ENCODE results near the gene DCDC2B. TPM values are rescaled to one million over a fixed set of nuclear protein-coding genes. Genes with fewer than 3 reads are reported as not detected.
A peak's percentile ranks its signal among the peaks of the same experiment; 100 is the strongest.

DCDC2B gene
- total RNA-seq, 1 donor from 2014 or later: not detected

DNA sequence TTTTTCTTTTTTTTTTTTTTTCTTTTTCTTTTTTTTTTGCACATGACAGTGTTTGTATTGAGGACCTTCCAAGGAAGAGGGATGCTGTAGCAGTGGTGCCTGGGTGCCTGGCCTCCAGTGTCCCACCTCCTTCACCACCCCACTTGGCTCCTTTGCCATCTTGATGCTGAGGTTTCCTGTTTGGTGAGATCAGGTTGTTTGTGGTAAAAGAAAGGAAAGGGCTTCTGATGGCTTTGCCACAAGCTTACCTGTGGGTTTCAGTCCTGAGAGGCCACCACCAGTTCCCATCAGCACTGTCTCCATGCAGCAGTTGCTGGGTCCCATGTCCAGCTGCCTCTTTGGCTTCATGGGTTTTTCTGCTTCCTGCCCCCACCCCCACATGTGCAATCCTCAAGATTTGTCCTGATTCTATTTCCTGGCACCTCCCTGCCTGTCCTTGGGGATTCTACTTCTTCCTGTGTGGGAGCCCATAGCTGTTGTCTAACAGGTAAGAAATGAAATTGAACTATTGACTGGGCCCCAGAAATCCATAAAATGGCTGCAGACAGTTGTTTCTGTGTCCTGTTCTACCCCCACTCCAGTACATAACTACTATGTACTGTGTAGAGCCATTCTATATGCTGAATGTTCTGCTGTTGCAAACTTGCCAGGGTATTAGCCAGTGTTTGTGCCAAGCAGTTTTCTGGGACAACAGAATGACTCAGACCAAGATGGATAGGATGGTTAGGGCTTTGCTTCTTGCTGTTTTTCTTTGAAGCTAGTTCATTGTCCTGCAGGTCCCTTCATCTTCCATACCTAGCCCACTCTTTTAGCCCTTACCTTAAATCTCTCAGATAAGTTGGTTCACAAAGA is 12.7 kb upstream of the DCDC2B start:
- DNase-seq (ENCODE audit: low read depth in 2 of 2): no peak

DNA sequence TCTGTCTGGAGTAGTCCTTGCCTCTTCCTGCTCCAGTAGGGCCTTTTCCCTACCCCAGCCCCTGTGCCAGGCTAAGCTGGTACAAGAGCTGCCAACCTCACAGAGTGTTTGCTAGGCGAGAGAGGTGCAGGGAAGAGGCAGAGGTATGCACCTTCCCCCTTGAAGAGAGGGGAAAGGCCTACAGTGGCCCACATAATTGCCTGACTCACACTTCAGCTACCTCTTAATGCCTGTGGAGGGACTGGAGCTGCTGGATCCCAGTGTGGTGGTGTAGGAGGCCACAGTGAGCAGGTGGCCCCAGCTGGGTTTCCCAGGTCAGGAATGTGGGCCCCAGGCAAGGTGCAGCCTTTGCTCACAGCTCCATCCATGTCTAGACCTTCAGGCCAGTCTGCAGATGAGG is 11.8 kb upstream of the DCDC2B start:
- DNase-seq (ENCODE audit: low read depth in 2 of 2): no peak

DNA sequence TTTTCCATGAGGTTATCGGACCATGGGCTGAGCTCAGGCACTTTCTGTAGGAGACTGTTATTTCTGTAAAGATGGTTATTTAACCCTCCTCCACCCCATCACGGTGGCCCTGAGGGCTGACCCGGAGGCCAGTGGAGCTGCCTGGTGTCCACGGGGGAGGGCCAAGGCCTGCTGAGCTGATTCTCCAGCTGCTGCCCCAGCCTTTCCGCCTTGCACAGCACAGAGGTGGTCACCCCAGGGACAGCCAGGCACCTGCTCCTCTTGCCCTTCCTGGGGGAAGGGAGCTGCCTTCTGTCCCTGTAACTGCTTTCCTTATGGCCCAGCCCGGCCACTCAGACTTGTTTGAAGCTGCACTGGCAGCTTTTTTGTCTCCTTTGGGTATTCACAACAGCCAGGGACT is 11.1 kb upstream of the DCDC2B start:
- no peak for DNase-seq (ENCODE audit: low read depth in 2 of 2)

DNA sequence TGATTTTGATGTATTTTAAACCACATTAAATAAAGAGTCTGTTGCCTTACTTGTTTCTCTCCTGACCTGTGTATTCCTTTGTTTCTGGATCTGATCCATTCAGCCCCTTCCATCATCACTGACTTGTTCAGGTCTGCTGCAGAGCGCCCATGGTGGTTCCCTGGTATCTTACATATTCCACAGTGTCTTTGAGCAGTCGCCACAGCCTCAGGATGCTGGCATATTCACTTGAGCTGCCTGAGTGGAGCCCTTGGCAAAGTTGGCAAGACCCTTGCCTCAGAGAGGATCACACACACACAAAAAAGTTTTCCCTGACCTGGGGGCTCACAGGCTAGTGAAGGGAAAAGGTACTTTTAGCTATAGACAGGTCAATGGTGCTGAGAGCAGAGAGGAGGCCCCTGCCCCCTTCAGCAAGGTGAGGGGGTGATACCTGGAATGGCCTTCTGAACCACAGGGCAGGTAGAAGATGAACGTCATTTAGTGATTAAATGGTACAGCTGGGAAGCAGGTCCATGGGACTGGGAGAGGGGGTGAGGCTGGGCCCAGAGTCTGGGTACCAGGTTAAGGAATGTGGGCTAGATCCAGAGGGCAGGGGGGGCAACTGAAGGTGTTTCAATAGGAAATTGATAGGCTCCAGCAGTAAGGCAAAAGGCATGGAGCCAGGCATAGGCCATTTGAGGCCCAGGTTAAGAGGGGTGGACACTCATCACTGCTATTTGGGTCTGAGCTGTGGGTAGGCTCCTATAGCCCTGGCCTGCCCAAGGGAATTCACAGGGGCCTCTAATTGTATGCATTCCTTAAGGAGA is 10.4 kb upstream of the DCDC2B start:
- DNase-seq (ENCODE audit: low read depth in 2 of 2): no peak

DNA sequence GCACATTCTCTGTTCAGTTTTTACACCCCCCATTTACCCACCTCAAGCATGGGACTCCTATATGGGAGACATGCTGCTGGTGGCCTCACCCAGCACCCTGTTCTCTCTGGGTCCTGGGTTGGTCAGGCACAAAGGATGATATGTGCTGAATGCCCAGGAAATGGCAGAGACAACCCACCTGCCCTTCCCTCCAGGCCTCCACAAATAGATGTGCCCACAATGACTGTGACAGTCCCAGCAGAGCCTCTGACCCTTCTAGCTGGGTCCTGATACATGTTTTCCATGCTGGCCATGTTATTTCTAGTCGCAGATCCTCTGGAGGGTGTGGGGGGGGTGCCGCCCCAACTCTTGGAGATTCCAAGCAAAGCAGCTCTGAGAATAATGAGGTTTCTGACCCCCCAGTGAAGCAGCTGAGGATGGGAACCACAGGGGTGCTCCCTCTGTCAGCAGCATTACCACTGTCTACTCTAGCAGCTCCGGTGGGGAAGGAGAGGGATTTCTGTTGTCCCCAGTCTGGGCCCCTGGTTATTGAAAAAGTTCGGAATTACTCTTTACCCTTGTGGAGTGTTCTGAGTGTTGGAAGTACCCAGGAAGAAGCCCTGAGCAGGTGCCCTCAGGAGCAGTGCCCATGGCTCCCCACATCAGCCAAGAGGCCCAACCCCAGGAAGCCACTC is 9.7 kb upstream of the DCDC2B start:
- DNase-seq (ENCODE audit: low read depth in 2 of 2): no peak

DNA sequence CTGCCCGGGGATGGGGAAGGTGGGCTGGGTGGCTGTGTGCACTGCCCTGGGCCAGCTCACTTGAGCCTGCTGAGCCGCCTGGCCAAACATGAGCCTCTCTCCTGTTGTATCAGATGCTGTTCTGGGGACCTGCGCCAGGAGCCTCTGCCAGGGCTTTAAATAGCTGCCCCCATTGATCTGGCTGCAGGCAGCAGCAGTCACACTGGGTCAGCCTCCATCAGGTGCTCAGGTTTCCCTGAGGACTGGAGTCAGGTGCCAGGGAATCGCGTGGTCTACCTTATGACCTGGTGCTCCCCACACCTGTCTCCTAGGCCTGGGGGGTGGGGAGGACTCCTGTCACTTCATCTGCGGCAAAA is 9.2 kb upstream of the DCDC2B start:
- DNase-seq (ENCODE audit: low read depth in 2 of 2): no peak

DNA sequence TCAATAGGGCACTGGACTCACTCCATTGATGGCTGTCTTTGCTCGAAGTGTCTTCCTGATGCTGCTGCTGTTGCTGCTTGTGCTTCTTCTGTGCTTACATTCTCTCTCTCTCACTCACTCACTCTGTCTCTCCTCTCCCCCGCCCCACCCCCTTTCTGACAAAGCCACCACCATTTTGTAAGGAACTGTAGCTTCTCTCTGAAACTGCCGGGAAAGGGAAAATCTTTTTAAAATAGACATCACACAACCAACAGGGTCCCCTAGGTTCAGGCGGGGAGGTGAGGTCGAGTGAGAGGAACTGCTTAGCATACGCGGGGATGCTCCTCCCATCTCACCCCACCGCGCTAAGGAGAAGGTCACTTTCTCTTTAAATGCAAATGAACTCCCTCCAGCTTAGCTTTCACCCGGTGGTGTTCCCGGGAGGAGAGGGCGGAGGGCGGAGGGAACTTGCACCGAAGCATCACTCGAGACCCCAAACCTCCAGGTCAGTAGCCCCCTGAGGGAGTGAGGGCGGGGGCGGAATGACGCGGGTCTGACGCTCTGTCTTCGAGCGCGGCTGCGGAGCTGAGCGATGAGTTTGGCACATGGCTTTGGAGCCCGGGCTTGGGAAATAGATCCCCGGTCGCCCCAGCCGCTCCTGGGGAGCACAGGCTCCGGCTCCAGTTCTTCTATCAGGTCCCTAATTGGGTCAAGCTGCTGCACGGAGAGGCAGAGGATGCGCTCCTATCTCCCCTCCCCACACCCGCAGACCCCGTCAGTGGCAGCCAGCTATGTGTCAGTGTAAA is 8.5 kb upstream of the DCDC2B start, which contains the start of gene CCDC28B:
CCDC28B (plus strand) TSS at position 370 of the 785 bp plus-strand sequence. CDS start 1,341 bp downstream, outside the sequence.
- peak in 1 of 2 donors; percentile 41 for DNase-seq (ENCODE audit: low read depth in 2 of 2)

DNA sequence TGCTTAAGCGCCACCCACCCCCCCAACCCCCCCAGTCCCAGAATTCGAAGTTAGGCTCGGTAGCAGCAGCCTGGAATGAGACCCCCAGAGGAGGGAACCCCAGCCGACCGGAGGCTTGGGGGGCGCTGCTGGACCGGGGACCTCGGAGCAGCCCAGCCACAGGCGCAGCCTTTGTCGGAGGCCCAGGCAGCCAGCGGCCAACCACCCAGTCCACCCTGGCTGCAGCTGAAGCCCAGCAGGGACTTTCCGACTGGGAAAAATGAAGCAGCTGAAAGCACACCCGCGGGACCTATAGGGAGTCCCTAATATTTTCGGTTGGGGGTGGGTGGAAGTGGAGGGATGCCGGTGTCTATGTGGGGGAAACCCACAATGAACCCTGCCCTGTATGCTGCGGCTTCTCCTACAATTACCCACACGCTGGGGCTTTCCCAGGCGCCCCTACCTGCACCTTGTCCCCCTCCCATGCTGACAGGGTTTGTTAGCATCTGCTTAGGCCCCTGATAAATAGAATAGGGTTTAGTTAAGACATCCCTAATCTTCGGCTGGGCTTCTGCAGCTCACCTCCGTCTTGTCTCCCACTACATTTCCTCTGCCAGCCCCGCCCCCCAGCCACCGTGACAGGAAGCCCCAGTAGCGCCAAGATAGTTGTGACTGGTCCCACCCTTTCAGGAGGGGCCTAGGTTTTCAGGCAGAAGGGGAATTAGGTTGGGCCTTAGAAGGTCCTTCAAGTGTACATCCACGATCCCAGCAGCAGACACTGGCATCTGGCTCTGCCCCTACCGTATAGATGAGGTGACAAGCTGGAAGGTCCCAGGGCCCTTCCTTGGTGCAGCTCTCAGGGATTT is 7.7 kb upstream of the DCDC2B start:
- peak; percentile 60 to 75 for DNase-seq (ENCODE audit: low read depth in 2 of 2)

DNA sequence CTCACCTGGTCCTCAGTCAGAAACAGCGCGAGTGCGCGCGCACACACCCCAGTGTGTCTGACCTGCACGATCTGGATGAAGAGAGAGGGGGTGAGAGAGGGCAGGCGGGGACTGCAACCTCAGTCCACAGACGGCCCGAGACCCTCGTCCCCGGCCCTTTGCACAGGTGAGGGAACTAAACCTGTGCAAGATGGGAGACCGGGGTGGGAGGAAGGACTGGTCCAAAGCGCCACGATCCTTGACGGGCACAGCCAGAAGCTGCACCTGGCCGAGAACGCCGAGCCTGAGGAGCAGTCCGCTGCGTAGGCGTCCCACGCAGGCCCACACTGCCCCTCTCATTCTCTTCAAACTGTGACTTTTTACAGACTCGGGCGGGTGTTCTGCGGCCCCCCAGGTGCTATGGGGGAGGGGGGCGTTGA is 3.9 kb upstream of the DCDC2B start:
- DNase-seq (ENCODE audit: low read depth in 2 of 2): no peak

DNA sequence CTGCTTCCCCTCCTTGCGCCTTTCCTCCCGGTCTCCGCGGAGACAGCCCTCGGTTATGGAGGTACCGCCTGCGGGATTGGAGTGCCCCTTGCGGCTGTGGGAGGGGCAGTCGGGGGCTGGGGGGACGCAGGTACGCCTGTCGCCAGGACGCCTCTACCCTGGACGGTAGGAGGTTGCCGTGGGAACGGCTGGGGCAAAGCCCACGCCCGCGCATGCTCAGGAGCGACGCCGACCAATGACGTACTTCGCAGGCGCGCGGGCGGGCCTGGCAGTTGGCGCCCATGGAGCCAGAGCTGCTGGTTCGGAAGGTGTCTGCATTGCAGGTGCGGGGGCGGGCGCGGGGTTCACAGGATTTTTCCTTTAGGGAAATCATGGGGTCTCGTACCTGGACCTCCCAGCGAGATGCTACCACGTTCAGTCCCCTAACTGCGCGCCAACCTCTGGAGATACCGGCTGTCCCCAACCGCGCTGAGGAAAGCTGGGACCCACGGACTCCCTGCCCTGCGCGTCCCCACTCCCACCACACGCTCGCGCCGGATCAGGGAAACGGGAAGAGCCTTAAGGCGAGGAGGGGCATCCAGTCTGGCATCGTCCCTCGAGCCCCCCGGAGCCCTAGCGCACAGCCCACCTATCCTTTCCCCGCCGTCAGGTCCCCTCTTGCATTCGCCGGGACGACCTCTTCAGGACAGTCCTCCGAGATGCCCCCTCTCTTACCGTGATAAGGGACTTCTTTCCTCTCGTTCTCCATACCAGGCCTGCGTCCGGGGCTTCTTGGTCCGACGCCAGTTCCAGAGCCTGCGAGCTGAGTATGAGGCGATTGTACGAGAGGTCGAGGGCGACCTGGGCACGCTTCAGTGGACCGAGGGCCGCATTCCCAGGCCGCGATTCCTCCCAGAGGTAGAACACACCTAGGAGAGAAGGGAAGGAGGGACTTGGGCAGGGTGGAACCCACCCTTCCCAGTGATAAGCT is 3.2 kb upstream of the DCDC2B start, which contains the start of gene IQCC:
IQCC (plus strand) TSS at position 271 of the 970 bp plus-strand sequence; CDS start at position 282, 11 bp downstream.
- peak; percentile 66 to 84 for DNase-seq (ENCODE audit: low read depth in 2 of 2)

DNA sequence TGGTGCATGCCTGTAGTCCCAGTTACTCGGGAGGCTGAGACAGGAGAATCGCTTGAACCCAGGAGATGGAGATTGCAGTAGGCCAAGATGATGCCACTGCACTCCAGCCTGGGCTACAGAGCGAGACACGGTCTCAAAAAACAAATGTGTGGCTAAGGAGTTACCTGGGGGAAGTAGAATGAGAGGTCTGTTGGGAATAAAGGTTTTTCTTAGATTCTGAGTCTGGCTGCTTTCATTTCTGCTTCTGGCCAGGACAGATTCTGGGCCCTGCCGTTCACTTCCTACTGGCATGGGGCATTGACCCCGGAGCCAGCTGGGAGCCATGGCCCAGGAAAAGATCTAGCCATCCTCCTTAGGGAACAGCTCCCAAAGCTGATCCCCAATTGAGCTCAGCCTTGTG is 420 bp upstream of the DCDC2B start:
- no peak for DNase-seq (ENCODE audit: low read depth in 2 of 2)

DNA sequence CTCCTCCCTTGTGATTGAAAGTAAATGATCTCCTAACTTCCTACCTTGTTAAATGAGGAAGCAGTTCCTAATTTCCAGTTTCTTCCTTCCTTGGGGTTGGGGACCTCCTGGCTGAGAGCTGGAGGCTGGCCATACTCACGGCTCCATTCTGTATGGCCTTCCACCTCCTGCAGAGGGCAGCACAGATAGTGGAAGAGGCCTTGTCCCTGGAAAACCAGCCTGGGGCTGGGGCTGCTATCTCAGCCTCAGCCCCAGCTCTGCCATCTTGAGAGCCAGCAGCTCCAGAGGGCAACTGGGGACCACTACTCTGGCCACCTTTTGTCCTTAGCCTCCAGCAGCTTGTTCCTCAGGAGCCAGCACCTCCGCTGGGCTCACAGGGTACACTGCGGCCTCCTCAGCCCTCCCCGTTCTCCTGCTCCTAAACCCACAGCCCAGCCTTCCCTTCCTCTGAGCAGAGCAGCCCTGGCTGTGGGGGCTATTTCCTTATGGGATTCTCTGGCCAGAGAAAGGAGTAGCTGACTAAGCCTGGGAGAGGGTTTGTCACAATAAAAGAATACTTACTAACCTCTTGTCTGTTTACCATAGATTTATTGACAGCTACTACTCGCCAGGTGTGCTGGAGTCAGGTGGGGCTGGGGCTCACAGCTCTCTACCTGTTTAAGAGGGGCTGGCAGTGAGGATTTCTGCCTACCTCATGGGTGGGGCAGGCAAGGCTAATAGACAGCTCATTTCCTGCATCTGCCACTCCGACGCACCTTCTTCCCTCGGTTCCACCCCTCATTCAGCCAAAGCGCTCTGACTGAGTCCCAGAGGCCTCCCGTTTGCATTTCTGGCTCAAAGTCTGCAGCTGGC is 7.0 kb downstream of the DCDC2B start:
- peak; percentile 55 to 77 for DNase-seq (ENCODE audit: low read depth in 2 of 2)

DNA sequence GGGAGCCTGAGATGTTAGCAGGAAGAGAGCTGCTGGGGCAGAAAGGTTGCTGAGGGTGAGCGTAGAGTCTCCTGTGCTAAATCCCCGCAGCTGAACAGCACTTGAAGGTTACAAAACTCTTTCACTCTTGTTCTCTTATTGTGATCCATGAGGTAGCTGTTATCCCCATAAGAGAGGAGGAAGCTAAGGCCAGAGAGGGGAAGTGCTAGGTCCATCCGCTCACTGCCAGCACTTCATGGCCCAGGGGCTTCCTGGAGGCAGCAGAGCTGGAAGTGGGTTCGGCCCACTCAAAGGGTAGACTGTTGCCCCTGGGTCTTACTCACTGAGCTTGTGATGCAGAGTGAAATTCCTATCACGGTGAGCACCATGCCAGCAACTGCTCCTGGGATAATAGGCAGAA is 7.7 kb downstream of the DCDC2B start:
- peak in 1 of 2 donors; percentile 20 for DNase-seq (ENCODE audit: low read depth in 2 of 2)

DNA sequence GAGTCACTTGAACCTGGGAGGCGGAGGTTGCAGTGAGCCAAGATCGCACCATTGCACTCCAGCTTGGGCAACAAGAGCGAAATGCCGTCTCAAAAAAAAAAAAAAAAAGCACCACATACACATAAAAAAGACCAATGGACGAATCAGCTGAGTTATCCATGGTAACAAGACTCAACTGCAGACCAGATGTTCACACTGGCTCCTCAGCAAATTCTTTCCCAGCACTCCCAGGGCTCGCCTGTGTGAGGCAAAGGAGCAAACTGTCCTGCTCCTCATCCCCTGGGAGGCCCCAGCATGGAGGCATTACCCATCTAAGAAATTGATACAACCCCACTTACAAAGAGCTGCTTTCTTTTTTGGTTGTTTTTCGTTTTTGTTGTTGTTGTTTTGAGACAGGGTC is 10.1 kb downstream of the DCDC2B start:
- DNase-seq (ENCODE audit: low read depth in 2 of 2): no peak

DNA sequence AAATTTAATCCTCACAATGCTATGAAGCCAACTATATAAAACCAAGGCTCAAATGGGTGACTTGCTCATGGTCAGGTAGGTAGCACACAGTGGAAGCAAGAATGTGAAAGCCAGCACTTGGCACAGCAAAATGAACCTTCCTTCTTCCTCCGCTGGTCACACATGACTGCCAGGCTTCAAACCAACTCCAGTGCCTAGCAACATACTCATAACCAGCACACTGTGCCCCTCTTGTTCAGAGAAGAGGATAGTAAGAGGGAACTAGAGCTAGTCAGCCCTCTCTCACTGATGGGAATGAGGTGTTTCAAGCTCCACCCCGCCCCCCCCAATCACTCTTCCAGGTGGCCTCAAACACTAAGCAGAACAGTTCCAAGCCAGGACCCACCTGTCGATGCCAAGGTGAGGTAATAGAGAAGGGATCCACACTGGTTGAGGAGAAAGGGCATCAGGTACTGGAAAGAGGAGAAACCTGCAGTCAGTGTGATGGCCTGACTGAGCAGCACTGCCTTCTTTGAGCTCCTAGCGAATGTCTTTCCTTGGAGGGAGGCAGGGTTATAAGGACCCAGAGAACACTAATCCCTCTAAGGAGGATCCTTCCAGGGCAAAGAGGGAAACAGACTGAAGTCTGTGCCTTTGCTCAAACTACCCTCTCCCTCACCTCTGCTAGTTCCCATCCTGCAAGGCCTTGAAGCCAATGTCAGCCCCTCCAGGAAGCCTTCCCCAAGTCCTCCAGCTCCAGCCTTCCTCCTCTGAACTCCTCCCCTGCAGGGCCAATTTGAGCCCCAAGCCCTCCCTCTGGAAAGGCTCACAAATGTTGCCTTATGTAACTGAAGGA is 12.1 kb downstream of the DCDC2B start:
- no peak for DNase-seq (ENCODE audit: low read depth in 2 of 2)

DNA sequence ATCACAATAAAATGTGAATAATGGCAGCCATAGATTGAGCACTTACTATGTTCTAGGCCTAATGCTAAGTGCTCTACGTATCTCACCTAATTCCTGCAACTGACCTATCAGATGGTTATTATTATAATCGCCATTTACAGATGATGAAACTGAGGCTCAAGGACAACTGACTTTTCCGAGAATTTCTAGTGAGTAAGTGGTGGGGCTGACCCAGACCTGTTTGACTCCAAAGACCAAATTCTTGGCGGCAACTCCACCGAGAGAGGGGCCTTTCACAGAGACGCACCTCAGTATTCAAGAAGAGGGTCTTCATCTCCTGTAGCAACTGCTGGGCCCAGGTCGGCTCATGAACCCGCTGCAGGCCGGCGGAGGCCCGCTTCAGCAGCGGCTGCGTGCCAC is 12.7 kb downstream of the DCDC2B start:
- no peak for DNase-seq (ENCODE audit: low read depth in 2 of 2)

Data from dermis microvascular lymphatic vessel endothelial cell (primary cell).